GM12878 (cell line): ENCODE measurements around the gene GJB4.

Experiments
- CTCF ChIP-seq, 3 experiments: IDR thresholded peaks in 2 of 3; conservative IDR thresholded peaks in 1 of 3; 2 replicates each; pipeline ENCODE4 v1.5.1; 2011; ENCODE audit warnings: low read depth in 3 of 3, low read length in 3 of 3, mild to moderate bottlenecking in 3 of 3, control low read depth in 2 of 3, moderate library complexity in 2 of 3, inconsistent platforms in 1 of 3, mixed read lengths in 1 of 3; ENCODE audit not compliant: control insufficient read depth in 2 of 3, insufficient read depth in 1 of 3; ENCODE audit errors: extremely low read depth in 1 of 3
- EP300 ChIP-seq, 2 experiments: fragments of 150-350 bp in 1 of 2; IDR thresholded peaks; 2 replicates each; pipeline ENCODE4 v1.6.1; 2011 to 2012; ENCODE audit warnings: low read depth in 2 of 2, low read length in 2 of 2, borderline replicate concordance in 1 of 2, improper control_type of control experiment in 1 of 2, inconsistent platforms in 1 of 2; ENCODE audit not compliant: control insufficient read depth in 1 of 2
- MYC ChIP-seq: IDR thresholded peaks from 2 replicates; pipeline ENCODE4 v1.6.1; 2011; ENCODE audit warnings: mild to moderate bottlenecking, low read length, moderate library complexity, inconsistent platforms; ENCODE audit not compliant: insufficient read depth, insufficient replicate concordance, insufficient read length, severe bottlenecking
- POLR2A ChIP-seq: IDR thresholded peaks from 2 replicates; pipeline ENCODE4 v1.6.1; 2011; ENCODE audit warnings: low read depth, mild to moderate bottlenecking, low read length
- STAT3 ChIP-seq: IDR thresholded peaks from 2 replicates; pipeline ENCODE4 v1.6.1; 2011; ENCODE audit warnings: low read depth, low read length, improper control_type of control experiment
- ZNF384 ChIP-seq: IDR thresholded peaks from 2 replicates; pipeline ENCODE4 v1.6.1; 2012; ENCODE audit warnings: low read depth, mild to moderate bottlenecking, low read length, improper control_type of control experiment, borderline replicate concordance

DNA sequence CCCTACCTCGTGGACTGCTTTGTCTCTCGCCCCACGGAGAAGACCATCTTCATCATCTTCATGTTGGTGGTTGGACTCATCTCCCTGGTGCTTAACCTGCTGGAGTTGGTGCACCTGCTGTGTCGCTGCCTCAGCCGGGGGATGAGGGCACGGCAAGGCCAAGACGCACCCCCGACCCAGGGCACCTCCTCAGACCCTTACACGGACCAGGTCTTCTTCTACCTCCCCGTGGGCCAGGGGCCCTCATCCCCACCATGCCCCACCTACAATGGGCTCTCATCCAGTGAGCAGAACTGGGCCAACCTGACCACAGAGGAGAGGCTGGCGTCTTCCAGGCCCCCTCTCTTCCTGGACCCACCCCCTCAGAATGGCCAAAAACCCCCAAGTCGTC is 35.2 kb downstream of the GJB4 start:
- TF ChIP-seq CTCF (IDR thresholded peaks at IDR 0.05 in 2 of 3, conservative IDR thresholded peaks at IDR 0.05 in 1 of 3; ENCODE audit: control insufficient read depth in 2 of 3, extremely low read depth in 1 of 3, insufficient read depth in 1 of 3, low read depth in 3 of 3, low read length in 3 of 3): no peak
- TF ChIP-seq STAT3: no peak
- no peak for TF ChIP-seq EP300 (IDR thresholded peaks at IDR 0.05; ENCODE audit: borderline replicate concordance in 1 of 2, control insufficient read depth in 1 of 2, low read depth in 2 of 2, low read length in 2 of 2)
- no peak for TF ChIP-seq POLR2A
- no peak for TF ChIP-seq ZNF384
- no peak for TF ChIP-seq MYC
